Measurements from ENCODE around the gene WDR33.

WDR33 gene

DNA sequence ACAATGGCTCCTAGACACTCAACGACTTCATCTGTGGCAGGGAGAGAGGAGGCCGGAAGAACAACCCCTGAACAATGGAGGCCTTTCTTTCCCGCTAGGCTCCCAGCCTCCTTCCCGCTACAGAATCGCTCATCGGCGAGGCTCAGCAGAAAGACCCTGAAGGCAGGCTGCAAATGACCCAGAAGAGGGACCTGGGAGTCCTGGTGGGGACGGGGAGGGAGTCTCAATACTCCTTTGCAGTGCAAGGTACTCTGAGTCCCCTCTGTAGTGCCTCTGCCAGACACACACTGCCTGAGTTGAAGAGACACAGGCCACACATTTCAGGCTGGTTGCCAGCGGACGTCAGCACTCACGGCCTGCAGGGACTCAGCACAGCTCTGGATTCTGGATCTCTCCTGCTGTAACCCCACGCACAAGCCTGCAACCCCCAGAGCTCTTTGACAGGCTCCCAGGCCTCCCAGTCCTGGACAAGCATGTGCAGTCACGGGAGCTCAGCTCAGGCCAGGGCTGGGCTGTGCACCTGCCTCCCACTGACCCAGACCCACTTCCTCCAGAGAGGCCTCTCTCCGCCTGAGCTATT is 158.9 kb downstream of the WDR33 start:
- H3K9me3 ChIP-seq (ENCODE audit: control insufficient read depth, insufficient read depth, low read depth, low read length): no peaks in the 10 kb centered on the region
- no peak overlapping the region for H3K4me3 ChIP-seq (ENCODE audit: low read depth, low read length)
- H3K4me1 ChIP-seq (ENCODE audit: control insufficient read depth, insufficient read depth, low read length): no peaks in the 10 kb centered on the region
- POLR2A ChIA-PET: interaction anchor here (0.5 kb wide), 1 partner anchor 395 kb away, joined by 3 read pairs; no protein-coding TSS in a partner anchor
- CTCF ChIA-PET: interaction anchor here (4.3 kb wide), 1 partner anchor 61 kb away, joined by 37 read pairs; no protein-coding TSS in a partner anchor
- no peak overlapping the region for H3K27ac ChIP-seq (ENCODE audit: extremely low read depth, low read depth, low read length)
- TF ChIP-seq KLF7 (tag by site-specific recombination; IDR thresholded peaks at IDR 0.05; ENCODE audit: borderline replicate concordance): no peak
- no peak for TF ChIP-seq INSM2 (tag by site-specific recombination; IDR thresholded peaks at IDR 0.05)
- TF ChIP-seq, protein P1, sequence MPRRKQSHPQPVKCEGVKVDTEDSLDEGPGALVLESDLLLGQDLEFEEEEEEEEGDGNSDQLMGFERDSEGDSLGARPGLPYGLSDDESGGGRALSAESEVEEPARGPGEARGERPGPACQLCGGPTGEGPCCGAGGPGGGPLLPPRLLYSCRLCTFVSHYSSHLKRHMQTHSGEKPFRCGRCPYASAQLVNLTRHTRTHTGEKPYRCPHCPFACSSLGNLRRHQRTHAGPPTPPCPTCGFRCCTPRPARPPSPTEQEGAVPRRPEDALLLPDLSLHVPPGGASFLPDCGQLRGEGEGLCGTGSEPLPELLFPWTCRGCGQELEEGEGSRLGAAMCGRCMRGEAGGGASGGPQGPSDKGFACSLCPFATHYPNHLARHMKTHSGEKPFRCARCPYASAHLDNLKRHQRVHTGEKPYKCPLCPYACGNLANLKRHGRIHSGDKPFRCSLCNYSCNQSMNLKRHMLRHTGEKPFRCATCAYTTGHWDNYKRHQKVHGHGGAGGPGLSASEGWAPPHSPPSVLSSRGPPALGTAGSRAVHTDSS (tag by site-specific recombination; IDR thresholded peaks at IDR 0.05): no peak
- no peak for TF ChIP-seq GLI2 (tag by site-specific recombination; IDR thresholded peaks at IDR 0.05; ENCODE audit: borderline replicate concordance, low read depth)
- TF ChIP-seq ZNF623 (tag by site-specific recombination; IDR thresholded peaks at IDR 0.05): no peak
- no peak for TF ChIP-seq SETDB1 (IDR thresholded peaks at IDR 0.05; ENCODE audit: insufficient read length, low read length)
- TF ChIP-seq ZNF114 (tag by site-specific recombination; IDR thresholded peaks at IDR 0.05): no peak
- TF ChIP-seq ZNF23 (tag by site-specific recombination; IDR thresholded peaks at IDR 0.05; ENCODE audit: borderline replicate concordance): no peak
- no peak for TF ChIP-seq SP2 (tag by site-specific recombination; IDR thresholded peaks at IDR 0.05)
- H3K36me3 ChIP-seq (ENCODE audit: control insufficient read depth in 2 of 2, insufficient read depth in 1 of 2, low read length in 2 of 2): no peaks in the 10 kb centered on the region

GRCh38 chr2:127651381-127651809 is 159.6 kb downstream of the WDR33 start:
- TF ChIP-seq YY2 (tag by site-specific recombination; IDR thresholded peaks at IDR 0.05) (no peak), ZNF548 (tag by site-specific recombination; IDR thresholded peaks at IDR 0.05) (no peak), ZFP3 (tag by site-specific recombination; IDR thresholded peaks at IDR 0.05; ENCODE audit: low read depth) (no peak), ZNF596 (tag by site-specific recombination; IDR thresholded peaks at IDR 0.05) (no peak)
- TF ChIP-seq, protein P2, sequence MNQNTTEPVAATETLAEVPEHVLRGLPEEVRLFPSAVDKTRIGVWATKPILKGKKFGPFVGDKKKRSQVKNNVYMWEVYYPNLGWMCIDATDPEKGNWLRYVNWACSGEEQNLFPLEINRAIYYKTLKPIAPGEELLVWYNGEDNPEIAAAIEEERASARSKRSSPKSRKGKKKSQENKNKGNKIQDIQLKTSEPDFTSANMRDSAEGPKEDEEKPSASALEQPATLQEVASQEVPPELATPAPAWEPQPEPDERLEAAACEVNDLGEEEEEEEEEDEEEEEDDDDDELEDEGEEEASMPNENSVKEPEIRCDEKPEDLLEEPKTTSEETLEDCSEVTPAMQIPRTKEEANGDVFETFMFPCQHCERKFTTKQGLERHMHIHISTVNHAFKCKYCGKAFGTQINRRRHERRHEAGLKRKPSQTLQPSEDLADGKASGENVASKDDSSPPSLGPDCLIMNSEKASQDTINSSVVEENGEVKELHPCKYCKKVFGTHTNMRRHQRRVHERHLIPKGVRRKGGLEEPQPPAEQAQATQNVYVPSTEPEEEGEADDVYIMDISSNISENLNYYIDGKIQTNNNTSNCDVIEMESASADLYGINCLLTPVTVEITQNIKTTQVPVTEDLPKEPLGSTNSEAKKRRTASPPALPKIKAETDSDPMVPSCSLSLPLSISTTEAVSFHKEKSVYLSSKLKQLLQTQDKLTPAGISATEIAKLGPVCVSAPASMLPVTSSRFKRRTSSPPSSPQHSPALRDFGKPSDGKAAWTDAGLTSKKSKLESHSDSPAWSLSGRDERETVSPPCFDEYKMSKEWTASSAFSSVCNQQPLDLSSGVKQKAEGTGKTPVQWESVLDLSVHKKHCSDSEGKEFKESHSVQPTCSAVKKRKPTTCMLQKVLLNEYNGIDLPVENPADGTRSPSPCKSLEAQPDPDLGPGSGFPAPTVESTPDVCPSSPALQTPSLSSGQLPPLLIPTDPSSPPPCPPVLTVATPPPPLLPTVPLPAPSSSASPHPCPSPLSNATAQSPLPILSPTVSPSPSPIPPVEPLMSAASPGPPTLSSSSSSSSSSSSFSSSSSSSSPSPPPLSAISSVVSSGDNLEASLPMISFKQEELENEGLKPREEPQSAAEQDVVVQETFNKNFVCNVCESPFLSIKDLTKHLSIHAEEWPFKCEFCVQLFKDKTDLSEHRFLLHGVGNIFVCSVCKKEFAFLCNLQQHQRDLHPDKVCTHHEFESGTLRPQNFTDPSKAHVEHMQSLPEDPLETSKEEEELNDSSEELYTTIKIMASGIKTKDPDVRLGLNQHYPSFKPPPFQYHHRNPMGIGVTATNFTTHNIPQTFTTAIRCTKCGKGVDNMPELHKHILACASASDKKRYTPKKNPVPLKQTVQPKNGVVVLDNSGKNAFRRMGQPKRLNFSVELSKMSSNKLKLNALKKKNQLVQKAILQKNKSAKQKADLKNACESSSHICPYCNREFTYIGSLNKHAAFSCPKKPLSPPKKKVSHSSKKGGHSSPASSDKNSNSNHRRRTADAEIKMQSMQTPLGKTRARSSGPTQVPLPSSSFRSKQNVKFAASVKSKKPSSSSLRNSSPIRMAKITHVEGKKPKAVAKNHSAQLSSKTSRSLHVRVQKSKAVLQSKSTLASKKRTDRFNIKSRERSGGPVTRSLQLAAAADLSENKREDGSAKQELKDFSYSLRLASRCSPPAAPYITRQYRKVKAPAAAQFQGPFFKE (tag by site-specific recombination; IDR thresholded peaks at IDR 0.05; ENCODE audit: borderline replicate concordance): no peak
- ChIA-PET CTCF (interaction anchor here (1.5 to 4.3 kb wide), 3 partner anchors 22 to 327 kb away, joined by 5 to 37 read pairs (median 9); no protein-coding TSS in a partner anchor), POLR2A (no interaction called here)
- Histone ChIP-seq H3K9me3 (ENCODE audit: control insufficient read depth, insufficient read depth, low read depth, low read length) (no peaks in the 10 kb centered on the region), H3K27ac (ENCODE audit: extremely low read depth, low read depth, low read length) (no peak overlapping the region), H3K36me3 (ENCODE audit: control insufficient read depth in 2 of 2, insufficient read depth in 1 of 2, low read length in 2 of 2) (no peaks in the 10 kb centered on the region), H3K4me1 (ENCODE audit: control insufficient read depth, insufficient read depth, low read length) (no peaks in the 10 kb centered on the region), H3K4me3 (ENCODE audit: low read depth, low read length) (no peak overlapping the region)

Data from HEK293 (cell line).